ENCODE measurements around the gene IST1.

Gene IST1

DNA sequence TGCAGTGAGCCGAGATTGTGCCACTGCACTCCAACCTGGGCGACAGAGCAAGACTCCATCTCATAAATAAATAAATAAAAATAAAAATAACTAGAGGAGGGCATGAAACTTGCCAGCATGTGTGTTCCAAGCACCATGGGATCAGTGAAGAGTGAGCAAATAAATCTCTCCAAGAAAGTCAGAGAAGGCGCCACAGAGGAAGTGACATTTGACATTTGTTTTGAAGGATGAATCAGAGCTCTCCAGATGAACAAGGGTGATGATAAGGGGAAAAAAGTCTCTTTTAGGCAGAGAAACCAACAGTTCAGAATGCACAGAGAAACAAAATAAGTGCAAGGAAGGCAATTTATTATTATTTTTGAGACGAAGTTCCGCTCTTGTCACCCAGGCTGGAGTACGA, 50.3 kb downstream of the IST1 start:
- TF ChIP-seq ZFX (IDR thresholded peaks at IDR 0.05; ENCODE audit: borderline replicate concordance) = no peak
- TF ChIP-seq, protein P1, sequence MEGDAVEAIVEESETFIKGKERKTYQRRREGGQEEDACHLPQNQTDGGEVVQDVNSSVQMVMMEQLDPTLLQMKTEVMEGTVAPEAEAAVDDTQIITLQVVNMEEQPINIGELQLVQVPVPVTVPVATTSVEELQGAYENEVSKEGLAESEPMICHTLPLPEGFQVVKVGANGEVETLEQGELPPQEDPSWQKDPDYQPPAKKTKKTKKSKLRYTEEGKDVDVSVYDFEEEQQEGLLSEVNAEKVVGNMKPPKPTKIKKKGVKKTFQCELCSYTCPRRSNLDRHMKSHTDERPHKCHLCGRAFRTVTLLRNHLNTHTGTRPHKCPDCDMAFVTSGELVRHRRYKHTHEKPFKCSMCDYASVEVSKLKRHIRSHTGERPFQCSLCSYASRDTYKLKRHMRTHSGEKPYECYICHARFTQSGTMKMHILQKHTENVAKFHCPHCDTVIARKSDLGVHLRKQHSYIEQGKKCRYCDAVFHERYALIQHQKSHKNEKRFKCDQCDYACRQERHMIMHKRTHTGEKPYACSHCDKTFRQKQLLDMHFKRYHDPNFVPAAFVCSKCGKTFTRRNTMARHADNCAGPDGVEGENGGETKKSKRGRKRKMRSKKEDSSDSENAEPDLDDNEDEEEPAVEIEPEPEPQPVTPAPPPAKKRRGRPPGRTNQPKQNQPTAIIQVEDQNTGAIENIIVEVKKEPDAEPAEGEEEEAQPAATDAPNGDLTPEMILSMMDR (IDR thresholded peaks at IDR 0.05) = no peak
- H3K27ac ChIP-seq = no peak overlapping the region

DNA sequence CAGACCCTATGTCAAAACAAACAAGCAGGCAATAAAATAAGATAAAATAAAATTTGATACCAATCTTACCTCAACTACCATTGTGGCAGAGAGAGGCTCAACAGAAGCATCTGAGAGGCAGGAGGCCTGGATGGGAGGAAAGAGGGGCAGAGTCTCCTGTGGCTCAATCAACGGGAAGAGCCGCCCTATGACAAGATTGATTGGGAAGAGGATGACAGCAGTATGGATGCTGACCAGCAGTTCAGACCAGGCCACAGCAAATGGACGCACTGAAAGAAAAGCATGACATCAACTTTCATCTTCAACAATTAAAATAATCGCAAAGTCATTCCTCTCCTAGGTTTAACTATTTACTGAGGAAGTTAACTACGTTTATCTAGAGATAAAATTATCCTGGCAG, 57.5 kb downstream of the IST1 start:
- TF ChIP-seq ZFX (IDR thresholded peaks at IDR 0.05; ENCODE audit: borderline replicate concordance) = no peak
- TF ChIP-seq, protein P1 (IDR thresholded peaks at IDR 0.05) = no peak
- H3K27ac ChIP-seq = no peak overlapping the region

DNA sequence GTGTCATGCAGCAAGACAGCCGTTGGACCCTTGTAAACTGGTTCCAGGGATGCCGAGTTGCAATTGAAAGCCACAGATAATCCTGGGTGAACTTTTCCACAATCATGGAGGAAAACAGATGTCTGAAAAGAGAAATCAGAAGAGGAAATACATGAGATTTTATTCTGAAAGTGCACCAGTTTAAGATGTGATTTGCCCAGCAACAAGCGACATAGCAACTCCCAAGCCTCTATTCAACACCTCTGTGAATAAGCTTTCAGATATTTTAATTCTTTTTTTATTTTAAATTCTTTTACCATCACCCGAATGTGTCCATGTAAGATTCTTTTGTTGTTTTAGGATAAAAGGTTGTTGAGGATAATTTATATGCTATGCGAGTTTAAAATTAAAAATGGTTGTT, 58.8 kb downstream of the IST1 start:
- no peak overlapping the region for H3K27ac ChIP-seq
- TF ChIP-seq ZFX (IDR thresholded peaks at IDR 0.05; ENCODE audit: borderline replicate concordance) = no peak

DNA sequence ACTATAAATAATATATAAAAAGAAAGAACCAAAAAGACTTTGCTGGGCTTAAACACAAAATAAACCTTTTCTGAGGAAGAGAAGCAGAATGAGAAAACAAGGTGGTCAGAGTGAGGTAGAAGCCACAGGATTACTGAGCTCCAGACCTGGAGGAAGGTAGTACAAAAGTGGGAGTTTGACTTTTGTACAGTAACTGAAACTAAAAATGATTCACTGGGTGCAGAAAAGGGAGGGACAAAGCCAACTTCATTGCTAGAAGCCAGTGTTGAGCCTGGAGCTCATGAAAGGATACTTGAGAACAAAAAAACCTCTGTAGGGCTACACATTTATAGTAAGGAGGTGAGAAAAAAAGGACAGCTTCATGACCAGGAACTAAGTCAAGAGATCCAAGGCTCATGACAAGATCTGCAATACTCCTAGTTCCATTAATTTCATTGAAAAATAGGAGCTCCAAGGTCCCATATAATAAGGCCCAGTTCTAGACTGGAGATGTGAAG, 59.4 kb downstream of the IST1 start:
- no peak for TF ChIP-seq ZFX (IDR thresholded peaks at IDR 0.05; ENCODE audit: borderline replicate concordance)
- TF ChIP-seq, protein P1 (IDR thresholded peaks at IDR 0.05) = no peak
- no peak overlapping the region for H3K27ac ChIP-seq

DNA sequence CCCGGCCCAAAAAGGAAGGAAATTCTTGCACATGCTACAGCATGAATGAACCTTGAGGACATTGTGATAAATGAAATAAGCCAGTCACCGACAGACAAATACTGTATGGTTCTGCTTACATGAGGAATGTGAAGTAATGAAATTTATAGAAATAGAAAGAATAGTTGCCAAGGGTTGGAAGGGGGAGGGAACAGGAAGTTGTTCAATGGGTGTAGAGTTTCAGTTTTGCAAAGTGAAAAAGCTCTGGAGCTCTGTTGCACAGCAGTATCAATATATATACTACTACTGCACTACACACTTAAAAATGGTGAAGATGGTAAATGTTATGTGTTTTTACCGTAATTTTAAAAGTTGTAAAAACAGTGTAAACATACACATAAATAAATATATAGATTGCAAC, 61.2 kb downstream of the IST1 start:
- no peak overlapping the region for H3K27ac ChIP-seq
- TF ChIP-seq, protein P1 (IDR thresholded peaks at IDR 0.05) = no peak
- no peak for TF ChIP-seq ZFX (IDR thresholded peaks at IDR 0.05; ENCODE audit: borderline replicate concordance)

DNA sequence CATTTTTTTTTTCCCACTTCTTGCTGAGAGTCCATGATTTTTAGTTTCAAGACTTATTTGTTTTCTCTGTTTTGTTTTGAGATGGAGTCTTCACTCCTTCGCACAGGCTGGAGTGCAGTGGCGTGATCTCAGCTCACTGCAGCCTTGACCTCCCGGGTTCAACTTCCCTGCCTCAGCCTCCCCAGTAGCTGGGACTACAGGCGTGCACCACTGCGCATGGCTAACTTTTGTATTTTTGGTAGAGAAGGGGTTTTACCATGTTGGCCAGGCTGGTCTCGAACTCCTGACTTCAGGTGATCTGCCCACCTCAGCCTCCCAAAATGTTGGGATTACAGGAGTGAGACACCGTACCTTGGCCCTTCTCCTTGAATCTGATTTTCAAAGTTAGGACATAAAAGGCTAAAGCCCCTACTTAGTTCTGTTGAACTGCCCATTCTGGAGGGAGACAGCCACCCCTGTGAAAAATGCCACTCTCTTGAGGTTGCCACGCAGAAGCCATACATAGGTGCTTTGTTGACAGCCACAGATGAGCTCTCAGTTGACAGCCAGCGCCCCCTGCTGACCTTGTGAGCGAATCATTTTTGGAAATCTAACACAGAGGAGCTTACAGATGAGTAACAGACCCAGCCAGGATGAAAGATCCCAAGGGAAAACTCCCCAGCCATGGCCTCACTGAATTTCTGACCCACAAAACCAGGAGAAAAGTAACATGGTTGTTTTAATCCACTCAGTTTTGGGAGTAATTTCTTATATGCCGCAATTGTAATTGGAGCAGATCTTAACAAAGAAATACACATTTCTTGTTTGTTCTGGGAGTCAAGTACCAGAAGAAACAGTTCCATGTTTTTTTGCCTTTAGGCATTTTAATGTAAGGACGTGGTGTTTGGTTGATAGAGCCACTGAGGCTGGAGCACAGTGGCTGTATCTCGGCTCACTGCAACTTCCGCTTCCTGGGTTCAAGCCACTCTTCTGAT, 66.0 kb downstream of the IST1 start:
- H3K27ac ChIP-seq = no peak overlapping the region
- no peak for TF ChIP-seq ZFX (IDR thresholded peaks at IDR 0.05; ENCODE audit: borderline replicate concordance)
- TF ChIP-seq, protein P1 (IDR thresholded peaks at IDR 0.05) = peak; percentile 94

DNA sequence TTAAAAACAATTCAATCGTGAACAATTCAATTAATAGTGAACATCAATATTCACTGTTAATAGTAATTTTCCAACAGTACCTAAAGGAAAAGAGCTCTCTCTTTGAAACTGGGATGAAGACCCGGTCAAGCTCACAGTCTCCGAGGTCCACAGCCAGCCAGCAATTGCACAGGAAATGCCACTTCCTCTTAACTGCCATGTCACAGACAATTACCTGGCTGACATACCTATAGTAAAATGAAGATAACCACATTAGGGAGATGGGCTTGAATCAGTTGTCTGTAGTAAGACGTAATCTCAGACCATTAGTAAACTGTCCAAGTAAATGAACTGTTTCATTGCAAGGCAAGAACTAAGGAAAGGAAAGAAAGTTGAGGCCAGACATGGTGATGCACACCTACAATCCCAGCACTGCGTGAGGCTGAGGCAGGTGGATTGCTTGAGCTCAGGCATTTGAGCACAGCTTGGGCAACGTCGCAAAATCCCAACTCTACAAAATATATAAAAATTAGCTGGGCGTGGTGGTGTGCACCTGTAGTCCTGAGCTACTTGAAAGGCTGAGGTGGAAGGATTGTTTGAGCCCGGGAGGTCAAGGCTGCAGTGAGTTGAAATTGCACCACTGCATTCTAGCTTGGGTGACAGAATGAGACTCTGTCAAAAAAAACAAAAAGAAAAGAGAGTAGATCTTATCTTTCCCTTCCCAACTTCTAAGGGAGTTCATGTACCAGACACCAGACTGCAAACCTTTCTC, 68.0 kb downstream of the IST1 start:
- H3K27ac ChIP-seq = no peak overlapping the region
- TF ChIP-seq ZFX (IDR thresholded peaks at IDR 0.05; ENCODE audit: borderline replicate concordance) = no peak
- TF ChIP-seq, protein P1 (IDR thresholded peaks at IDR 0.05) = no peak

All from 22Rv1 (cell line).